OCI-LY1 (cell line): Measurements from ENCODE around the gene CCDC78.
A peak's percentile ranks its signal among the peaks of the same experiment; 100 is the strongest.

Experiments used
- H2AFZ ChIP-seq: fragments of 200-600 bp; sonication (generic), shearing (Covaris generic); 2 replicates; pipeline ENCODE4 v1.6.0; 2014; ENCODE audit warnings: antibody characterized with exemption, mild to moderate bottlenecking, low read length
- H3F3A ChIP-seq: fragments of 200-600 bp; sonication (generic), shearing (Covaris generic); 2 replicates; pipeline ENCODE4 v1.6.0; 2014; ENCODE audit warnings: mild to moderate bottlenecking, antibody characterized with exemption, low read length, moderate library complexity; ENCODE audit not compliant: insufficient read depth
- H3K27ac ChIP-seq: fragments of 200-600 bp; sonication (generic); 2 replicates; pipeline ENCODE4 v1.5.1; 2014; ENCODE audit warnings: low read length, mixed run types, mild to moderate bottlenecking, low read depth; ENCODE audit not compliant: poor library complexity, severe bottlenecking
- H3K27me3 ChIP-seq: fragments of 200-600 bp; sonication (generic); 2 replicates; pipeline ENCODE4 v1.6.0; 2014; ENCODE audit warnings: antibody characterized with exemption, mild to moderate bottlenecking, low read length, moderate library complexity; ENCODE audit not compliant: insufficient read depth
- H3K36me3 ChIP-seq: fragments of 200-600 bp; sonication (generic); 2 replicates; pipeline ENCODE4 v1.6.1; 2014; ENCODE audit warnings: mild to moderate bottlenecking, antibody characterized with exemption, low read length, moderate library complexity, mixed read lengths; ENCODE audit not compliant: insufficient read depth
- H3K4me1 ChIP-seq: fragments of 200-600 bp; sonication (generic); 2 replicates; pipeline ENCODE4 v1.5.1; 2014; ENCODE audit warnings: mild to moderate bottlenecking, low read length, moderate library complexity; ENCODE audit not compliant: insufficient read depth, severe bottlenecking
- H3K4me2 ChIP-seq: fragments of 200-600 bp; sonication (generic), shearing (Covaris generic); 2 replicates; pipeline ENCODE4 v1.6.1; 2014; ENCODE audit warnings: low read length
- H3K4me3 ChIP-seq: fragments of 200-600 bp; sonication (generic); 2 replicates; pipeline ENCODE4 v1.5.1; 2014; ENCODE audit warnings: low read length, low read depth, mild to moderate bottlenecking, mixed read lengths; ENCODE audit not compliant: poor library complexity, severe bottlenecking
- H3K79me2 ChIP-seq: fragments of 200-600 bp; shearing (Covaris generic); 2 replicates; pipeline ENCODE4 v1.6.1; 2016; ENCODE audit warnings: mixed run types, low read length, mixed read lengths; ENCODE audit not compliant: insufficient read depth
- H3K9ac ChIP-seq: fragments of 200-600 bp; sonication (generic), shearing (Covaris generic); 2 replicates; pipeline ENCODE4 v1.6.1; 2014; ENCODE audit warnings: mild to moderate bottlenecking, low read length, mixed read lengths
- H3K9me2 ChIP-seq: fragments of 200-600 bp; sonication (generic), shearing (Covaris generic); 2 replicates; pipeline ENCODE4 v1.6.1; 2014; ENCODE audit warnings: low read depth, mild to moderate bottlenecking, low read length, mixed read lengths
- H3K9me3 ChIP-seq: fragments of 200-600 bp; shearing (Covaris generic); 2 replicates; pipeline ENCODE4 v1.6.1; 2014; ENCODE audit warnings: low read length, mixed read lengths
- H4K20me1 ChIP-seq: fragments of 200-600 bp; sonication (generic), shearing (Covaris generic); 2 replicates; pipeline ENCODE4 v1.6.0; 2016; ENCODE audit warnings: mild to moderate bottlenecking, low read length; ENCODE audit not compliant: insufficient read depth
- EZH2 ChIP-seq: fragments of 200-600 bp; sonication (generic), shearing (Covaris generic); IDR thresholded peaks from 2 replicates; pipeline ENCODE4 v1.8.0; 2017; ENCODE audit warnings: borderline replicate concordance, mixed run types, mild to moderate bottlenecking, antibody characterized with exemption, low read length, moderate library complexity, mixed read lengths
- TF ChIP-seq, protein P1 (sequence below): fragments of 200-600 bp; sonication (generic), shearing (Covaris generic); IDR thresholded peaks from 2 replicates; pipeline ENCODE4 v1.5.1; 2017; ENCODE audit warnings: mild to moderate bottlenecking, antibody characterized with exemption, low read length, moderate library complexity, mixed read lengths

Gene CCDC78

DNA sequence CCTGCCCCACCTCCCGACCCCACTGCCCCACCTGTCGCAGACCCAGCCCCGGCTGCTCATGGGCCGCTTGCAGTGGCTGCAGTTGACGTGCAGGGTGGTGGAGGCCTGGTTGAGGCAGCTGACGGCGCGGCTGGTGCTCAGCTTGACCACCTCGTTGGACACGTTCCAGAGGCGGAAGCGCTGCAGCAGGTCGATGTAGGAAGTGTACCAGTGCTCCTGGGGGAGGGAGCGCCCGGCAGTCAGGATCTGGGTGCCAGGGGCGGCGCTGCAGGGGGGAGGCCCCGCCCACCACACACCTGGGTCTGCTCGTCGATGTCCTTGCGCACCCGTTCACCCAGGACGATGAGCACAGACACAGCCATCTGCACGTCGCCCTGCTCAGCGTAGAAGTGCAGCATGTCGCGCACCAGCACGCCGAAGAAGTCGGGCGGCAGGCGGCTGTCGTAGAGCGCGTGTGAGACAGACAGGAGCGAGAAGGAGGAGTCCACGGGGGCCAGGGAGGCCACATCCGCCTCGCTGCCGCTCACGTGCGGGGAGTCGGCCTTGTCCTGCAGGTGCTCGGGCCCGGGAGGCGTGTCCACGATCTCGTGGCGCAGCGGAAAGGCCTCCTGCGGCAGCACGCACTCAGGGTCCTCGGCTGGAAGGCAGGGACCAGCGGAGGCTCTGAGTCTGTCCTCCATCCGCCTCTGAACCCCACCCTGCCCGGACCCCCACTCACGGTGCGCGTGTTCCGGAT is 41.1 kb downstream of the CCDC78 start:
- no peaks in the 10 kb centered on the region for H3K9me3 ChIP-seq
- TF ChIP-seq, protein P1, sequence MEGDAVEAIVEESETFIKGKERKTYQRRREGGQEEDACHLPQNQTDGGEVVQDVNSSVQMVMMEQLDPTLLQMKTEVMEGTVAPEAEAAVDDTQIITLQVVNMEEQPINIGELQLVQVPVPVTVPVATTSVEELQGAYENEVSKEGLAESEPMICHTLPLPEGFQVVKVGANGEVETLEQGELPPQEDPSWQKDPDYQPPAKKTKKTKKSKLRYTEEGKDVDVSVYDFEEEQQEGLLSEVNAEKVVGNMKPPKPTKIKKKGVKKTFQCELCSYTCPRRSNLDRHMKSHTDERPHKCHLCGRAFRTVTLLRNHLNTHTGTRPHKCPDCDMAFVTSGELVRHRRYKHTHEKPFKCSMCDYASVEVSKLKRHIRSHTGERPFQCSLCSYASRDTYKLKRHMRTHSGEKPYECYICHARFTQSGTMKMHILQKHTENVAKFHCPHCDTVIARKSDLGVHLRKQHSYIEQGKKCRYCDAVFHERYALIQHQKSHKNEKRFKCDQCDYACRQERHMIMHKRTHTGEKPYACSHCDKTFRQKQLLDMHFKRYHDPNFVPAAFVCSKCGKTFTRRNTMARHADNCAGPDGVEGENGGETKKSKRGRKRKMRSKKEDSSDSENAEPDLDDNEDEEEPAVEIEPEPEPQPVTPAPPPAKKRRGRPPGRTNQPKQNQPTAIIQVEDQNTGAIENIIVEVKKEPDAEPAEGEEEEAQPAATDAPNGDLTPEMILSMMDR: no peak
- TF ChIP-seq EZH2: no peak
- peak overlapping the region; percentile 86 for H3K4me3 ChIP-seq
- peaks cover 38% of the 10 kb centered on the region for H3K36me3 ChIP-seq
- H2AFZ ChIP-seq: no peak overlapping the region
- H3K27me3 ChIP-seq: no peaks in the 10 kb centered on the region
- H3K79me2 ChIP-seq: 0 out of 2 replicates have a peak, but pooled peaks cover 8% of the 10 kb centered on the region
- no peaks in the 10 kb centered on the region for H3F3A ChIP-seq
- H3K9me2 ChIP-seq: no peaks in the 10 kb centered on the region
- H3K9ac ChIP-seq: no peak overlapping the region
- peaks cover 56% of the 10 kb centered on the region for H3K4me1 ChIP-seq
- peak overlapping the region; percentile 23 for H3K27ac ChIP-seq
- no peaks in the 10 kb centered on the region for H4K20me1 ChIP-seq
- H3K4me2 ChIP-seq: peak overlapping the region; percentile 98; the same call in 1 of the 2 replicates

DNA sequence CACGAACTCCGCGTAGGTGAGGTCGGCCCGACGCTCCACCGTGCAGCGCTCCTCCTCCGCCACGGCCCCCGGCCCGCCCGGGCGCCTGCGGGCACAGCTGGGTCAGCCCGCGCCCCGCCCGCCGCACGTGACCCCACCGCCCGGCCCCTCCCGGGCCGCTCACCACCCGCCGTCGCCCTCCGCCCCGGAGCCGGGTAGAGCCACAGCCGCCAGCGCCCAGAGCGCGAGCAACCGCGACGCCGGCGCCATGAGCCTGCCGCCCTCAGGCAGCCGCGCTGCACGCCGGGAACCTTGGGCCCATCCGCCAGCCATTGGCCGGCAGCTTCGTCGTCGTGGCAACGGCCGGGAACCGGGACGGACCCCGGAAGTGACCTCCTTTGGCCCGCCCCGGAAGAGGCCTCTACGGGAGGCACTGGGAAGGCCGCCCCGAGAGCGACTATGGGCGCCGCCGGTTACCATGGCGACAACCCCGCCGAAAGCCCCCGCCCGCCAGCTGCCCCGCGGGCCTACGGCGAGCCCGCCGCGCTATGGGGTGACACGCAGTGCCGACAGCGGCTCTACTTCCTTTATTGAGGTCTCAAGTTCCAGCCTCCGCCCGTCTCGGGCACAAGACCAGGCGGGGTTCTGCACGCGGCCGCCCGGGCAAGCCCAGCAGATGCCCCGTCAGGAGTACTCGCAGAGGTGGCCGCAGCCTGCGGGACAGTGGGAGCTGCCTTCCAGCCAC is 42.0 kb downstream of the CCDC78 start, which contains the start of gene JMJD8:
JMJD8 (minus strand) TSS at position 264 of the 724 bp plus-strand sequence; CDS start at position 249, 15 bp downstream.
- H3K27me3 ChIP-seq: no peaks in the 10 kb centered on the region
- peak within 1 kb of the TSS; percentile 62 for H3K27ac ChIP-seq
- no peaks in the 10 kb centered on the region for H3K9me2 ChIP-seq
- no peaks in the 10 kb centered on the region for H4K20me1 ChIP-seq
- peak within 1 kb of the TSS; percentile 86 for H3K4me3 ChIP-seq
- 0 out of 2 replicates have a peak, but pooled peaks cover 8% of the 10 kb centered on the region for H3K79me2 ChIP-seq
- H3K9ac ChIP-seq: peak within 1 kb of the TSS; percentile 82
- TF ChIP-seq, protein P1: no peak
- TF ChIP-seq EZH2: no peak
- peaks cover 38% of the 10 kb centered on the region for H3K36me3 ChIP-seq
- peaks cover 53% of the 10 kb centered on the region for H3K4me1 ChIP-seq
- H3K9me3 ChIP-seq: no peaks in the 10 kb centered on the region
- H3F3A ChIP-seq: no peaks in the 10 kb centered on the region
- H3K4me2 ChIP-seq: peak within 1 kb of the TSS; percentile 98
- no peak within 1 kb of the TSS for H2AFZ ChIP-seq

DNA sequence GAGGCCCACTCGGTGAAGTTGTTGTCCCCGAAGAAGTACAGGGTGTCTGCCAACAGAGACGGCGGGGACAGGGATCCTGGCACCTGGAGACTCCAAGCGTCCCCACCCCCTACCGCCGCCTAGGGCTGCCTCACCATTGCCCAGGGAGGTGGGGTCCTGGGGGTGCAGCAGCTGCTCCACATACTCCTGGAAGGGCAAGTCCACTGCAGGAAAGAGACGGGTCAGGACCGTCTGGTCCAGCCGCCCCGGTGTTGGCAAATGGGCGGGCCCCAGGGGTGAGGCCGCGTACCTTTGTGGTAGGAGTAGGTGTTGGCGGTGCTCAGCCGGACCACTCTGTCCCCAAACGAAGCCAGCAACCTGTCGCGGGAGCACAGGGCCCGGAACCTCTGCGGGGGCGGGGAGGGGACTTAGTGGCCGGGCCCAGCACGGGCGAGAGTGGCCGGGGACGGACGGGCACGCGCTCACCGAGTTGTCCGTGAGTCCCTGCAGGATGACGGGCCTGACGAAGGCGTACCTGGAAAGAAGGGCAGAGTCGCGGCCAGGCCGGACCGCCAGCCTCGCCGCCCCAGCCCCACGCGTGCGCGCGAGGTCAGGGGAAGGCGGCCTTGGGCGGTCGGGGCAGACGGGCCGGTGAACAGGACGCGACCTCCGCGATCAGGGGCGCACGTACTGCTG is 42.7 kb downstream of the CCDC78 start:
- Histone ChIP-seq H3K4me2 (peak overlapping the region; percentile 98), H3K27me3 (no peaks in the 10 kb centered on the region), H3K9me2 (no peaks in the 10 kb centered on the region), H2AFZ (no peak overlapping the region), H3K27ac (peak overlapping the region; percentile 7), H3K4me1 (peaks cover 46% of the 10 kb centered on the region), H3F3A (no peaks in the 10 kb centered on the region), H3K9me3 (no peaks in the 10 kb centered on the region), H3K9ac (peak overlapping the region; percentile 82), H4K20me1 (no peaks in the 10 kb centered on the region), H3K4me3 (peak overlapping the region; percentile 86), H3K79me2 (0 out of 2 replicates have a peak, but pooled peaks cover 8% of the 10 kb centered on the region), H3K36me3 (peaks cover 38% of the 10 kb centered on the region)
- TF ChIP-seq, protein P1: no peak
- no peak for TF ChIP-seq EZH2
